Measurements from ENCODE around the gene KLK11. TPM values are rescaled to one million over a fixed set of nuclear protein-coding genes. Genes with fewer than 3 reads are reported as not detected.

The KLK11 gene
- total RNA-seq, 1 donor from 2014 or later = not detected

DNA sequence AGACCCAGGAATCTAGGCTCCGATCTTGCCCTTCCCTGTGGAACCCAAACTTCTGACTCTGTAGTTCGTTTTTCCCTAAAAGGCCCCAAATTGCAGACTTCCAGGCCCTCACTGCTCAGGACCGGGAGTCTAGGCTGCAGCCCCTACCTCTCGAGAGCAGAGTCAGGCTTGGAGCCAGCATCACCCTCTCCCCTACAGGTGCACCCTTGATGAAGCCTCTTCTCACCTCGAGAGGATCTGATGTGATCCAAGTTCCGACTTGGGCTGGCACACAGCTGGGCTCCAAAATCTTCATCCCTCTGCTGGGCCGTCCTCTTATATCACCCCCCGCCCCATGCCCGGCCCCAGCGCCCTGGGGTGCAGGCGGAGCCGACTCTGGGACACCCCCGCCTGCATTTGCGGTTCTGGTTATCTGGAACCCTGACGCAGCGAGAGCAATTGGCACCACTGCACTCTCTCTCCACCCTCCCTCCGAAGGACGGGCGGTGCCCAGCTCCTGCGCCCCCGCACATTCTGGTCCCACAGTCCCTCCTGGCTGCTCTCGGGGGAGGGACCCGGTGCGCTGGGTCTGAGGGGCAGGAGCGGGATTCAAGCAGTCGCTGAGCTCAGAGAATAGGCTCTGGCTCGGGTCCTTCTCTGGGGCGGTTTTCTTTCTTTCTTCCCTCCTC is 42.7 kb downstream of the KLK11 start, which contains the start of gene KLK7:
Gene KLK7 (minus strand): TSS at position 293 of the 668 bp plus-strand sequence. CDS start 1,518 bp downstream, outside the sequence.
- FAIRE-seq = no peak
- no peak within 1 kb of the TSS for H2AFZ ChIP-seq (ENCODE audit: low read depth, low read length)

DNA sequence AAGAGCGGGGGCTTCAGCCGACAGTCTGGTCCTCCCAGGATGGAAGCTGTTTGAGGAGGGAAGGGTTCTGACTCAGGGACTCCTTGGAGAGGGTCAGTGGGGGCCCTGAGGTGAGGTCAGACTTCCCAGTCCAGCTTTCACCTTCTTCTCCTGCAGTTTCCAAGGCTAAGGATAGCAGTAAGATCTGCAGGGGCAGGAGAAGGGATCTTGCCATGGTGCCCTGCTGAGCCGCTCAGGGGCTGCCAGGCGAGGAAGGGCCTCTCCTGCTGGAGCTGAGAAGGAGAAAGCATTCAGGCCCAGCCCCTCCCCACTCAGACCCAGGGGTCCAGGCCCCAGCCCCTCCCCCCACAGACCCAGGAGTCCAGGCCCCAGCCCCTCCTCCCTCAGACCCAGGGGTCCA is 44.2 kb downstream of the KLK11 start:
- Mint-ChIP-seq H3K27me3 (ENCODE audit: low read depth, unreplicated experiment) (peaks cover 34% of the 10 kb centered on the region), H3K9me3 (ENCODE audit: unreplicated experiment) (no peaks in the 10 kb centered on the region), H3K27ac (ENCODE audit: unreplicated experiment) (no peak overlapping the region), H3K36me3 (ENCODE audit: low read depth, unreplicated experiment) (no peaks in the 10 kb centered on the region), H3K4me1 (ENCODE audit: low read depth, unreplicated experiment) (no peaks in the 10 kb centered on the region), H3K4me3 (ENCODE audit: unreplicated experiment) (no peak overlapping the region)
- H3K36me3 ChIP-seq (ENCODE audit: insufficient read depth, low read length) = no peaks in the 10 kb centered on the region
- H2AFZ ChIP-seq (ENCODE audit: low read depth, low read length) = no peak overlapping the region
- H3K4me3 ChIP-seq (ENCODE audit: insufficient read depth, low read depth, low read length) = no peak overlapping the region
- no peaks in the 10 kb centered on the region for H4K20me1 ChIP-seq (ENCODE audit: insufficient read depth, low read length)
- FAIRE-seq (no peak), DNase-seq (ENCODE audit: low read depth) (no peak)
- TF ChIP-seq, protein P1, sequence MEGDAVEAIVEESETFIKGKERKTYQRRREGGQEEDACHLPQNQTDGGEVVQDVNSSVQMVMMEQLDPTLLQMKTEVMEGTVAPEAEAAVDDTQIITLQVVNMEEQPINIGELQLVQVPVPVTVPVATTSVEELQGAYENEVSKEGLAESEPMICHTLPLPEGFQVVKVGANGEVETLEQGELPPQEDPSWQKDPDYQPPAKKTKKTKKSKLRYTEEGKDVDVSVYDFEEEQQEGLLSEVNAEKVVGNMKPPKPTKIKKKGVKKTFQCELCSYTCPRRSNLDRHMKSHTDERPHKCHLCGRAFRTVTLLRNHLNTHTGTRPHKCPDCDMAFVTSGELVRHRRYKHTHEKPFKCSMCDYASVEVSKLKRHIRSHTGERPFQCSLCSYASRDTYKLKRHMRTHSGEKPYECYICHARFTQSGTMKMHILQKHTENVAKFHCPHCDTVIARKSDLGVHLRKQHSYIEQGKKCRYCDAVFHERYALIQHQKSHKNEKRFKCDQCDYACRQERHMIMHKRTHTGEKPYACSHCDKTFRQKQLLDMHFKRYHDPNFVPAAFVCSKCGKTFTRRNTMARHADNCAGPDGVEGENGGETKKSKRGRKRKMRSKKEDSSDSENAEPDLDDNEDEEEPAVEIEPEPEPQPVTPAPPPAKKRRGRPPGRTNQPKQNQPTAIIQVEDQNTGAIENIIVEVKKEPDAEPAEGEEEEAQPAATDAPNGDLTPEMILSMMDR (IDR thresholded peaks at IDR 0.05; ENCODE audit: insufficient read depth, low read depth, low read length) = no peak
- no peak for TF ChIP-seq EZH2 (IDR thresholded peaks at IDR 0.05; ENCODE audit: insufficient read depth, low read length)
- H3K27me3 ChIP-seq (ENCODE audit: insufficient read depth, low read length) = no peaks in the 10 kb centered on the region
- H3K79me2 ChIP-seq (ENCODE audit: insufficient read depth, low read length) = no peaks in the 10 kb centered on the region
- no peaks in the 10 kb centered on the region for H3K9me3 ChIP-seq (ENCODE audit: insufficient read depth, low read depth, low read length)
- no peak overlapping the region for H3K9ac ChIP-seq (ENCODE audit: low read length)
- no peak overlapping the region for H3K4me2 ChIP-seq (ENCODE audit: low read length)
- no peaks in the 10 kb centered on the region for H3K4me1 ChIP-seq (ENCODE audit: insufficient read depth, low read length)
- no peak overlapping the region for H3K27ac ChIP-seq (ENCODE audit: low read depth, low read length)

More for the DNA sequence above, 42.7 kb downstream of the KLK11 start, which contains the start of gene KLK7:
- Histone ChIP-seq H3K79me2 (ENCODE audit: insufficient read depth, low read length) (no peaks in the 10 kb centered on the region), H3K4me1 (ENCODE audit: insufficient read depth, low read length) (no peaks in the 10 kb centered on the region), H3K27me3 (ENCODE audit: insufficient read depth, low read length) (no peaks in the 10 kb centered on the region), H3K4me2 (ENCODE audit: low read length) (no peak within 1 kb of the TSS), H3K27ac (ENCODE audit: low read depth, low read length) (no peak within 1 kb of the TSS), H3K9me3 (ENCODE audit: insufficient read depth, low read depth, low read length) (no peaks in the 10 kb centered on the region), H4K20me1 (ENCODE audit: insufficient read depth, low read length) (no peaks in the 10 kb centered on the region), H3K9ac (ENCODE audit: low read length) (no peak within 1 kb of the TSS), H3K36me3 (ENCODE audit: insufficient read depth, low read length) (no peaks in the 10 kb centered on the region), H3K4me3 (ENCODE audit: insufficient read depth, low read depth, low read length) (no peak within 1 kb of the TSS)
- Mint-ChIP-seq H3K9me3 (ENCODE audit: unreplicated experiment) (no peaks in the 10 kb centered on the region), H3K4me1 (ENCODE audit: low read depth, unreplicated experiment) (no peaks in the 10 kb centered on the region), H3K36me3 (ENCODE audit: low read depth, unreplicated experiment) (no peaks in the 10 kb centered on the region), H3K4me3 (ENCODE audit: unreplicated experiment) (no peak within 1 kb of the TSS), H3K27me3 (ENCODE audit: low read depth, unreplicated experiment) (peaks cover 37% of the 10 kb centered on the region), H3K27ac (ENCODE audit: unreplicated experiment) (no peak within 1 kb of the TSS)
- no peak for DNase-seq (ENCODE audit: low read depth)
- TF ChIP-seq, protein P1 (IDR thresholded peaks at IDR 0.05; ENCODE audit: insufficient read depth, low read depth, low read length) = no peak
- no peak for TF ChIP-seq EZH2 (IDR thresholded peaks at IDR 0.05; ENCODE audit: insufficient read depth, low read length)

DNA sequence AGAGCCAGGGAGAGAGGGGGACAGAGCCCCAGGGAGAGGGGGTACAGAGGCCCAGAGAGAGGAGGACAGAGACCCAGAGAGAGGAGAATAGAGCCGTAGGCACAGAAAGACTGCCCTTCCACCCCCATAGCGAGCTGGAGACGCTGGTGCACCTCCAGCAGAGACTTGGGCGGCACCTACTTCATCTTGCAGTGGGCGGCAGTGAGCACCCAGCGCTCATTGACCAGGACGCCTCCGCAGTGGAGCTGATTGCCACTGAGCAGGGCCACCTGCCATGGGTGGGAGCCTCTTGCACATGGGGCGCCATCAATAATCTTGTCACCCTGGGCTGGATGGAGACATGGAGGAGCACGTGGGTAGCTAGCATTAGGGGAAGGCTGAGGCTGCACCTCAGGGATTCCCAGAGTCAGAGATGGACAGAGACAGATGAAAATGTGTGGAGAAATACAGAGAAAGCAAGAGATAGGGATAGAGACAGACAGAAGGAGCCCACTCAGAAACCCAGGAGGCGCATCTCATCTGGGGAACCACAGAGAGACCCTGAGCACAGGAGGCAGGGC is 44.7 kb downstream of the KLK11 start:
- Mint-ChIP-seq H3K27ac (ENCODE audit: unreplicated experiment) (no peak overlapping the region), H3K4me1 (ENCODE audit: low read depth, unreplicated experiment) (no peaks in the 10 kb centered on the region), H3K36me3 (ENCODE audit: low read depth, unreplicated experiment) (no peaks in the 10 kb centered on the region), H3K9me3 (ENCODE audit: unreplicated experiment) (no peaks in the 10 kb centered on the region), H3K27me3 (ENCODE audit: low read depth, unreplicated experiment) (peaks cover 34% of the 10 kb centered on the region), H3K4me3 (ENCODE audit: unreplicated experiment) (no peak overlapping the region)
- Histone ChIP-seq H2AFZ (ENCODE audit: low read depth, low read length) (no peak overlapping the region), H3K36me3 (ENCODE audit: insufficient read depth, low read length) (no peaks in the 10 kb centered on the region), H3K9me3 (ENCODE audit: insufficient read depth, low read depth, low read length) (no peaks in the 10 kb centered on the region), H3K4me2 (ENCODE audit: low read length) (no peak overlapping the region), H3K27me3 (ENCODE audit: insufficient read depth, low read length) (no peaks in the 10 kb centered on the region), H3K27ac (ENCODE audit: low read depth, low read length) (no peak overlapping the region), H4K20me1 (ENCODE audit: insufficient read depth, low read length) (no peaks in the 10 kb centered on the region), H3K79me2 (ENCODE audit: insufficient read depth, low read length) (no peaks in the 10 kb centered on the region), H3K9ac (ENCODE audit: low read length) (no peak overlapping the region), H3K4me1 (ENCODE audit: insufficient read depth, low read length) (no peaks in the 10 kb centered on the region), H3K4me3 (ENCODE audit: insufficient read depth, low read depth, low read length) (no peak overlapping the region)
- no peak for TF ChIP-seq EZH2 (IDR thresholded peaks at IDR 0.05; ENCODE audit: insufficient read depth, low read length)
- TF ChIP-seq, protein P1 (IDR thresholded peaks at IDR 0.05; ENCODE audit: insufficient read depth, low read depth, low read length) = no peak
- FAIRE-seq = no peak
- DNase-seq (ENCODE audit: low read depth) = no peak
